HUDEP-2 (cell line): Measurements from ENCODE around the gene NKX2-4.

ENCODE experiments used
- DNase-seq, 76 experiments: peaks; one replicate each; lab custom pipeline; 2025; ENCODE audit not compliant: unreplicated experiment in 76 of 76; lab: John Stamatoyannopoulos, UW

Gene NKX2-4

GRCh38 chr20:21364413-21364812, 32.9 kb downstream of the NKX2-4 start:
- no peak for DNase-seq

- DNase-seq: no peak
Measured at GRCh38 chr20:21361266-21361665, 36.1 kb downstream of the NKX2-4 start.

DNA sequence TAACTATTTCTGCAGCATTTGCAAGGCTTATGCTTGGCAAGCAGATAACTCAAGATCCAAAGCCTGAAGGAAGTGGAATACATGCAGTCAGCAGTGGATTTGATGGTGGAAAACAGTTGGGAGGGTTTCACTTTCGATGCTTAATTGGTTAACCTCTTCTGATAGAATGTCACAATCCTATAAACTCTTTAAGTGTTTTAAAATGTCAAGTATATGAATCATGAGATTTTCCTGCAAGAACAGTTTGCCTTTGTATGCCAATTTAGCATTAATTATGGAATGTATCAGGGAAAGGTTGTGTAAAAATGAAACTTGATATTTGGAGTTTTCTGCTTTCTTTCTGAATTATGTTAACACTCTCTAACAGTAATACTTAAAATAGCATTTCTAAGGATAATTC, 36.6 kb downstream of the NKX2-4 start:
- DNase-seq: no peak

- no peak for DNase-seq
Measured at GRCh38 chr20:21358737-21359136, 38.6 kb downstream of the NKX2-4 start.

DNA sequence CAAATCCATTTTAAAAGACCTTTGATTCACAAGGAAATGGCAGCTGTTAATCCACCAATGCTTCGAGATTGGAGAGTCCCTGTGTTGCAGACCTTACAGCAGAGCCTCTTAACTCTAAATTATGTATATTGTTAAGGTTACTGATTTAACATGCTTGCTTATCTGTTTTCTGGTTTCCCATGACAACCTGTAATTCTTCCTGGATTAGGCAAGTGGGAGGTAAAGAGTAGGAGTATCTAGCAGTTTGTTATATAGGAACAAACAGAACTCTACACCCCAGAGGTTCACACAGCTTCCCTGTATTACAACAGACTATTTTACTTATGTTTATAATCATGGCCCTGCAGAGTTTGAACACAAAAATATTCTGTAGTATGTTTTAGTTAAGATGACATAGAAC, 39.5 kb downstream of the NKX2-4 start:
- DNase-seq: no peak

GRCh38 chr20:21356386-21356785, 40.9 kb downstream of the NKX2-4 start:
- no peak for DNase-seq

- no peak for DNase-seq
Measured at GRCh38 chr20:21355981-21356380, 41.3 kb downstream of the NKX2-4 start.

DNA sequence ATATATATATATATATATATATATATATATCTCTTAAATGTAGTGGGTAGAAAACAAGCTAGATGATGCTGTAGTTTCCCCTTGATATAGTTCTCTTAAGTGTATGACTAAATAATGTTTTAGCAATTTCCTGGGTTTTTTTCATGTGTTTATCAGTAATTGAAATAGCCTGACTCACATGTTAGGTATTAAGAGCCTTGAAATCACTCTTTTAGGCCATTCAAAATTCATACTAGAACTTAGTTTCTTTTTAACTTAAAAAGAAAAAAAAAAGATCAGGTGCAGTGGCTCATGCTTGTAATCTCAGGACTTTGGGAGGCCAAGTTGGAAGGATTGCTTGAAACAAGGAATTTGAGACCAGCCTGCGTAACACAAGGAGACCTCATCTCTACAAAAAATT, 44.1 kb downstream of the NKX2-4 start:
- DNase-seq: no peak

- peak in 2 of 76 experiments; percentile 4 to 5 for DNase-seq
Measured at GRCh38 chr20:21352703-21353102, 44.6 kb downstream of the NKX2-4 start.
